T-cell (primary cell): ENCODE results near the gene TAF4. TPM values are rescaled to one million over a fixed set of nuclear protein-coding genes. Genes with fewer than 3 reads are reported as not detected.
"Not testable (repeated sequence)": the region's sequence is repeated elsewhere in the genome, so short reads cannot be mapped to it uniquely, and the experiment has no call there.

Source experiments
- ATAC-seq, 4 experiments: fragments of 200-7000 bp in 3 of 4; fragments of 150-1000 bp in 1 of 4; cut with Tn5 transposase; replicated peaks in 1 of 4; 1 replicate in 3 of 4; 2 replicates in 1 of 4; pipeline ENCODE4 v1.10.0; 2021; ENCODE audit warnings: moderate library complexity in 3 of 4, mild to moderate bottlenecking in 2 of 4, moderate number of reproducible peaks in 1 of 4
- CTCF ChIA-PET, 2 donors: fragments of 300-600 bp; sonication (Branson Sonifier 250); formaldehyde crosslinking; loops; one replicate each; lab custom pipeline; 2022; ENCODE audit warnings: antibody characterized with exemption in 2 of 2; lab: Charles Lee
- POLR2A ChIA-PET, 2 donors: fragments of 300-600 bp; sonication (Branson Sonifier 250); formaldehyde crosslinking; loops; one replicate each; lab custom pipeline; 2022; ENCODE audit warnings: antibody characterized with exemption in 2 of 2; lab: Charles Lee
- DNase-seq, 35 experiments: peaks; one replicate each; pipeline versions ENCODE4 v3.0.0 to v3.0.0-alpha.2; 2013 to 2023
- H3K27ac ChIP-seq: one replicate; pipeline ENCODE4 v1.5.1; 2013; ENCODE audit warnings: low read length
- H3K27me3 ChIP-seq, 2 experiments: replicated peaks in 1 of 2; 1 replicate in 1 of 2; 2 replicates in 1 of 2; pipeline versions ENCODE4 v1.6.1 to v1.7.0; 2013; ENCODE audit warnings: low read length in 1 of 2, mixed read lengths in 1 of 2; ENCODE audit not compliant: control insufficient read depth in 2 of 2, insufficient read depth in 2 of 2; ENCODE audit errors: extremely low read depth in 1 of 2
- H3K36me3 ChIP-seq, 2 donors: 1 replicate in 1 of 2; 2 replicates in 1 of 2; pipeline versions ENCODE4 v1.6.1 to v1.7.0; 2013; ENCODE audit warnings: low read length in 1 of 2; ENCODE audit not compliant: control insufficient read depth in 2 of 2, insufficient read depth in 1 of 2; ENCODE audit errors: extremely low read depth in 1 of 2
- H3K4me1 ChIP-seq, 2 experiments: 1 replicate in 1 of 2; 2 replicates in 1 of 2; pipeline versions ENCODE4 v1.6.1 to v1.7.0; 2013; ENCODE audit warnings: low read length in 2 of 2, mixed read lengths in 1 of 2; ENCODE audit not compliant: insufficient read depth in 2 of 2, control insufficient read depth in 1 of 2; ENCODE audit errors: extremely low read depth in 1 of 2
- H3K4me3 ChIP-seq, 2 donors: 1 replicate in 1 of 2; 2 replicates in 1 of 2; pipeline versions ENCODE4 v1.5.1 to v1.7.0; 2013; ENCODE audit warnings: mild to moderate bottlenecking in 2 of 2, low read length in 1 of 2, moderate library complexity in 1 of 2; ENCODE audit not compliant: control insufficient read depth in 1 of 2; ENCODE audit errors: extremely low read depth in 1 of 2
- H3K9me3 ChIP-seq: 2 replicates; pipeline ENCODE4 v1.7.0; 2013
- H3K27ac Mint-ChIP-seq, 2 donors: one replicate each; pipeline ENCODE4 v1.8.0; 2020 to 2021; ENCODE audit warnings: mild to moderate bottlenecking in 2 of 2, mixed read lengths in 2 of 2
- H3K27me3 Mint-ChIP-seq, 2 donors: one replicate each; pipeline ENCODE4 v1.8.0; 2021 to 2022; ENCODE audit warnings: mixed read lengths in 2 of 2
- H3K36me3 Mint-ChIP-seq: one replicate; pipeline ENCODE4 v1.8.0; 2021; ENCODE audit warnings: mixed read lengths
- H3K4me1 Mint-ChIP-seq, 3 donors: one replicate each; pipeline ENCODE4 v1.8.0; 2020 to 2022; ENCODE audit warnings: mixed read lengths in 3 of 3, mild to moderate bottlenecking in 1 of 3
- H3K4me3 Mint-ChIP-seq, 3 donors: one replicate each; pipeline ENCODE4 v1.8.0; 2020 to 2022; ENCODE audit warnings: mild to moderate bottlenecking in 3 of 3, mixed read lengths in 3 of 3, moderate library complexity in 3 of 3
- H3K9me3 Mint-ChIP-seq, 3 donors: one replicate each; pipeline ENCODE4 v1.8.0; 2020 to 2022; ENCODE audit warnings: mixed read lengths in 3 of 3
- WGBS: methylation state at CpG from one replicate; pipeline ENCODE4 v1.1.5; 2013; ENCODE audit warnings: missing lambda C conversion rate; ENCODE audit not compliant: insufficient coverage; 5-methylcytosine and 5-hydroxymethylcytosine counted together
- total RNA-seq, 35 experiments: library from RNA in 6 of 35; stranded (reverse) in 6 of 35; fragments of 120-200 nt in 1 of 35; gene quantifications; one replicate each; pipeline versions ENCODE4 v1.2.1 to v1.2.4 and lab custom pipeline; 2013 to 2026

The TAF4 gene
- total RNA-seq, 5 donors from 2014 or later (not counting 1 experiment from before 2014, with no cell fraction given) = 21.7 to 39.5 (median 35.2) TPM

GRCh38 chr20:61948586-61949362, 116.9 kb downstream of the TAF4 start:
- Histone ChIP-seq H3K9me3 (no peaks in the 10 kb centered on the region), H3K27me3 (peaks cover 0 to 24% of the 10 kb centered on the region in 2 experiments), H3K36me3 (no peaks in the 10 kb centered on the region), H3K27ac (no peak overlapping the region), H3K4me3 (no peak overlapping the region), H3K4me1 (no peaks in the 10 kb centered on the region)
- Mint-ChIP-seq H3K27me3 (peaks cover 4 to 7% of the 10 kb centered on the region in 2 donors), H3K4me1 (no peaks in the 10 kb centered on the region), H3K27ac (no peak overlapping the region), H3K36me3 (no peaks in the 10 kb centered on the region), H3K4me3 (no peak overlapping the region), H3K9me3 (no peaks in the 10 kb centered on the region)
- DNase-seq = no peak
- ATAC-seq = no peak
- 94% methylated on average over 20 of the region's 22 CpGs for WGBS
- ChIA-PET POLR2A (no interaction called here), CTCF (no interaction called here)

GRCh38 chr20:61948056-61948455, 117.6 kb downstream of the TAF4 start:
- H3K27ac Mint-ChIP-seq, H3K4me1 Mint-ChIP-seq, H3K4me3 Mint-ChIP-seq, H3K9me3 Mint-ChIP-seq, H3K9me3 ChIP-seq, DNase-seq, H3K27me3 Mint-ChIP-seq, H3K36me3 ChIP-seq, CTCF ChIA-PET, H3K4me1 ChIP-seq, H3K27ac ChIP-seq, H3K4me3 ChIP-seq, ATAC-seq, H3K36me3 Mint-ChIP-seq, POLR2A ChIA-PET: not testable (repeated sequence)
- H3K27me3 ChIP-seq = peaks cover 0 to 18% of the 10 kb centered on the region in 2 experiments
- 85% methylated on average over 19 of the region's 28 CpGs for WGBS

GRCh38 chr20:61945495-61945894, 120.2 kb downstream of the TAF4 start:
- H3K27ac ChIP-seq, POLR2A ChIA-PET, H3K9me3 ChIP-seq, H3K27ac Mint-ChIP-seq, H3K36me3 Mint-ChIP-seq, CTCF ChIA-PET, H3K4me3 ChIP-seq, H3K27me3 ChIP-seq, H3K9me3 Mint-ChIP-seq, H3K27me3 Mint-ChIP-seq, H3K4me1 ChIP-seq, H3K4me1 Mint-ChIP-seq, H3K4me3 Mint-ChIP-seq, ATAC-seq, H3K36me3 ChIP-seq: not testable (repeated sequence)
- 92% methylated on average over 4 of the region's 29 CpGs for WGBS
- peak in 1 of 35 experiments; percentile 4 for DNase-seq

GRCh38 chr20:61944967-61945366, 120.7 kb downstream of the TAF4 start:
- H3K27ac ChIP-seq, H3K27me3 Mint-ChIP-seq, ATAC-seq, H3K9me3 ChIP-seq, H3K9me3 Mint-ChIP-seq, H3K27me3 ChIP-seq, POLR2A ChIA-PET, CTCF ChIA-PET, H3K36me3 ChIP-seq, H3K36me3 Mint-ChIP-seq, H3K27ac Mint-ChIP-seq, H3K4me1 ChIP-seq, H3K4me3 Mint-ChIP-seq, H3K4me3 ChIP-seq, DNase-seq, H3K4me1 Mint-ChIP-seq: not testable (repeated sequence)
- WGBS = no CpG with 5 or more reads among the region's 34 CpGs

- Histone ChIP-seq H3K9me3 (no peaks in the 10 kb centered on the region), H3K4me1 (no peaks in the 10 kb centered on the region), H3K36me3 (no peaks in the 10 kb centered on the region), H3K27me3 (peaks cover 0 to 3% of the 10 kb centered on the region in 2 experiments), H3K4me3 (no peak overlapping the region), H3K27ac (no peak overlapping the region)
- 84% methylated on average over 4 of the region's 9 CpGs for WGBS
- Mint-ChIP-seq H3K27ac (no peak overlapping the region), H3K9me3 (no peaks in the 10 kb centered on the region), H3K27me3 (no peaks in the 10 kb centered on the region), H3K4me3 (no peak overlapping the region), H3K4me1 (no peaks in the 10 kb centered on the region), H3K36me3 (no peaks in the 10 kb centered on the region)
- no peak for ATAC-seq
- ChIA-PET CTCF (no interaction called here), POLR2A (no interaction called here)
- peak in 1 of 35 experiments; percentile 23 for DNase-seq
Observed at GRCh38 chr20:61942526-61942925, 123.2 kb downstream of the TAF4 start.

GRCh38 chr20:61941721-61942405, 123.8 kb downstream of the TAF4 start:
- DNase-seq (peak in 1 of 35 experiments; percentile 2), ATAC-seq (no peak)
- H3K9me3 Mint-ChIP-seq = no peaks in the 10 kb centered on the region
- ChIA-PET POLR2A (no interaction called here), CTCF (no interaction called here)
- H3K9me3 ChIP-seq = no peaks in the 10 kb centered on the region
- H3K36me3 ChIP-seq = no peaks in the 10 kb centered on the region
- no peaks in the 10 kb centered on the region for H3K27me3 Mint-ChIP-seq
- no peaks in the 10 kb centered on the region for H3K4me1 Mint-ChIP-seq
- H3K4me3 Mint-ChIP-seq = no peak overlapping the region
- H3K36me3 Mint-ChIP-seq = no peaks in the 10 kb centered on the region
- 84% methylated on average over 16 of the region's 16 CpGs for WGBS
- H3K27ac Mint-ChIP-seq = no peak overlapping the region
- H3K4me3 ChIP-seq = no peak overlapping the region
- no peaks in the 10 kb centered on the region for H3K4me1 ChIP-seq
- peaks cover 0 to 3% of the 10 kb centered on the region in 2 experiments for H3K27me3 ChIP-seq
- no peak overlapping the region for H3K27ac ChIP-seq
